Neural progenitor cell (in vitro differentiated cells): ENCODE results near the gene CTU1. TPM values are rescaled to one million over a fixed set of nuclear protein-coding genes. Genes with fewer than 3 reads are reported as not detected.

ENCODE experiments used
- DNase-seq: peaks from one replicate; pipeline ENCODE4 v3.0.0-alpha.2; 2016; ENCODE audit warnings: low spot score
- H2AFZ ChIP-seq: fragments of 200-600 bp; sonication (generic); replicated peaks from 2 replicates; pipeline ENCODE4 v1.6.1; 2016; ENCODE audit warnings: antibody characterized with exemption
- H3F3A ChIP-seq: fragments of 200-600 bp; sonication (generic); 2 replicates; pipeline ENCODE4 v1.6.1; 2016; ENCODE audit warnings: antibody characterized with exemption, low read depth
- H3K27ac ChIP-seq: fragments of 200-600 bp; sonication (generic); 2 replicates; pipeline ENCODE4 v1.5.1; 2016; ENCODE audit warnings: mild to moderate bottlenecking
- H3K27me3 ChIP-seq: fragments of 200-600 bp; sonication (generic); 2 replicates; pipeline ENCODE4 v1.6.1; 2016; ENCODE audit warnings: mild to moderate bottlenecking, moderate library complexity
- H3K36me3 ChIP-seq: fragments of 200-600 bp; sonication (generic); 2 replicates; pipeline ENCODE4 v1.5.1; 2016
- H3K4me1 ChIP-seq: fragments of 200-600 bp; sonication (generic); 2 replicates; pipeline ENCODE4 v1.6.1; 2016; ENCODE audit warnings: mixed run types
- H3K4me2 ChIP-seq: fragments of 200-600 bp; sonication (generic); 2 replicates; pipeline ENCODE4 v1.6.1; 2016
- H3K4me3 ChIP-seq: fragments of 200-600 bp; sonication (generic); 2 replicates; pipeline ENCODE4 v1.5.1; 2016
- H3K79me2 ChIP-seq: fragments of 200-600 bp; sonication (generic); 2 replicates; pipeline ENCODE4 v1.6.1; 2016; ENCODE audit warnings: low read depth
- H3K9ac ChIP-seq: fragments of 200-600 bp; sonication (generic); 2 replicates; pipeline ENCODE4 v1.6.1; 2016
- H3K9me3 ChIP-seq: fragments of 200-600 bp; sonication (generic); 2 replicates; pipeline ENCODE4 v1.5.1; 2016; ENCODE audit warnings: low read depth
- H4K20me1 ChIP-seq: fragments of 200-600 bp; sonication (generic); 2 replicates; pipeline ENCODE4 v1.6.1; 2016; ENCODE audit warnings: low read depth
- H3K27ac Mint-ChIP-seq: 3 replicates; pipeline ENCODE4 v1.8.0; 2021; ENCODE audit warnings: mixed read lengths
- H3K27me3 Mint-ChIP-seq: 2 replicates; pipeline ENCODE4 v1.8.0; 2022; ENCODE audit warnings: low read depth, mild to moderate bottlenecking, inconsistent platforms, moderate library complexity, mixed read lengths; ENCODE audit not compliant: insufficient read depth
- H3K36me3 Mint-ChIP-seq: 3 replicates; pipeline ENCODE4 v1.8.0; 2021; ENCODE audit warnings: mixed read lengths
- H3K4me1 Mint-ChIP-seq: 3 replicates; pipeline ENCODE4 v1.8.0; 2021; ENCODE audit warnings: mixed read lengths
- H3K4me3 Mint-ChIP-seq: 3 replicates; pipeline ENCODE4 v1.8.0; 2021; ENCODE audit warnings: mild to moderate bottlenecking, moderate library complexity, mixed read lengths
- H3K9me3 Mint-ChIP-seq: 3 replicates; pipeline ENCODE4 v1.8.0; 2020; ENCODE audit warnings: mixed read lengths
- EZH2 ChIP-seq: fragments of 200-600 bp; sonication (generic); IDR thresholded peaks from 2 replicates; pipeline ENCODE4 v1.6.1; 2017; ENCODE audit warnings: antibody characterized with exemption, mild to moderate bottlenecking, moderate library complexity
- EZH2phosphoT487 ChIP-seq: fragments of 200-600 bp; sonication (generic); IDR thresholded peaks from 2 replicates; pipeline ENCODE4 v1.6.1; 2017; ENCODE audit warnings: antibody characterized with exemption
- total RNA-seq: library from RNA; depleted of rRNA; stranded (reverse); fragments of >200 nt; gene quantifications from 2 replicates; pipeline ENCODE4 v1.2.3, GENCODE V29; 2015; ENCODE audit warnings: low replicate concordance
- TF ChIP-seq, protein P1 (sequence below): fragments of 200-600 bp; sonication (generic); IDR thresholded peaks from 2 replicates; pipeline ENCODE4 v1.5.1; 2017; ENCODE audit warnings: antibody characterized with exemption, mild to moderate bottlenecking

Gene CTU1
- total RNA-seq, 1 donor from 2014 or later = 0.24 TPM

DNA sequence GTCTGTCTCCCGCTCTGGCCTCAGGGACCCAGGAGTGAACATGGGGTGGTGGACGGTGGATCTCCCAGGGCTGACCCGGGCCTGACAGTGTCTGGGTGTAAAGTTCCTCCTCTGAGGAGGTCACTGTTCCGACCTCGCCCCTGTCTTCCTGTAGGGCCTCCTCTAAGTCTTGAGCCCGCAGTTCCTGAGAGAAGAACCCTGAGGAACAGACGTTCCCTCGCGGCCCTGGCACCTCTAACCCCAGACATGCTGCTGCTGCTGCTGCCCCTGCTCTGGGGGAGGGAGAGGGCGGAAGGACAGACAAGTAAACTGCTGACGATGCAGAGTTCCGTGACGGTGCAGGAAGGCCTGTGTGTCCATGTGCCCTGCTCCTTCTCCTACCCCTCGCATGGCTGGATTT, 16.5 kb upstream of the CTU1 start, which contains the start of gene SIGLEC9:
Gene SIGLEC9, plus strand, starts transcription at position 178 of the 400 bp plus-strand sequence. Its CDS starts 69 bp downstream, at position 247.
- Mint-ChIP-seq H3K36me3 (no peaks in the 10 kb centered on the region), H3K27me3 (peaks cover 6% of the 10 kb centered on the region), H3K4me1 (no peaks in the 10 kb centered on the region), H3K4me3 (no peak within 1 kb of the TSS), H3K27ac (no peak within 1 kb of the TSS), H3K9me3 (no peaks in the 10 kb centered on the region)
- no peaks in the 10 kb centered on the region for H3K36me3 ChIP-seq
- H3K9ac ChIP-seq = no peak within 1 kb of the TSS
- no peaks in the 10 kb centered on the region for H3K4me1 ChIP-seq
- TF ChIP-seq, protein P1, sequence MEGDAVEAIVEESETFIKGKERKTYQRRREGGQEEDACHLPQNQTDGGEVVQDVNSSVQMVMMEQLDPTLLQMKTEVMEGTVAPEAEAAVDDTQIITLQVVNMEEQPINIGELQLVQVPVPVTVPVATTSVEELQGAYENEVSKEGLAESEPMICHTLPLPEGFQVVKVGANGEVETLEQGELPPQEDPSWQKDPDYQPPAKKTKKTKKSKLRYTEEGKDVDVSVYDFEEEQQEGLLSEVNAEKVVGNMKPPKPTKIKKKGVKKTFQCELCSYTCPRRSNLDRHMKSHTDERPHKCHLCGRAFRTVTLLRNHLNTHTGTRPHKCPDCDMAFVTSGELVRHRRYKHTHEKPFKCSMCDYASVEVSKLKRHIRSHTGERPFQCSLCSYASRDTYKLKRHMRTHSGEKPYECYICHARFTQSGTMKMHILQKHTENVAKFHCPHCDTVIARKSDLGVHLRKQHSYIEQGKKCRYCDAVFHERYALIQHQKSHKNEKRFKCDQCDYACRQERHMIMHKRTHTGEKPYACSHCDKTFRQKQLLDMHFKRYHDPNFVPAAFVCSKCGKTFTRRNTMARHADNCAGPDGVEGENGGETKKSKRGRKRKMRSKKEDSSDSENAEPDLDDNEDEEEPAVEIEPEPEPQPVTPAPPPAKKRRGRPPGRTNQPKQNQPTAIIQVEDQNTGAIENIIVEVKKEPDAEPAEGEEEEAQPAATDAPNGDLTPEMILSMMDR = no peak
- TF ChIP-seq EZH2phosphoT487 = no peak
- TF ChIP-seq EZH2 = no peak
- H3K4me2 ChIP-seq = no peak within 1 kb of the TSS
- no peak within 1 kb of the TSS for H3K27ac ChIP-seq
- H3K79me2 ChIP-seq = no peaks in the 10 kb centered on the region
- no peak for DNase-seq
- no peaks in the 10 kb centered on the region for H3K27me3 ChIP-seq
- no peaks in the 10 kb centered on the region for H3F3A ChIP-seq
- no peak within 1 kb of the TSS for H3K4me3 ChIP-seq
- H4K20me1 ChIP-seq = no peaks in the 10 kb centered on the region
- H3K9me3 ChIP-seq = no peaks in the 10 kb centered on the region
- H2AFZ ChIP-seq = no peak within 1 kb of the TSS

DNA sequence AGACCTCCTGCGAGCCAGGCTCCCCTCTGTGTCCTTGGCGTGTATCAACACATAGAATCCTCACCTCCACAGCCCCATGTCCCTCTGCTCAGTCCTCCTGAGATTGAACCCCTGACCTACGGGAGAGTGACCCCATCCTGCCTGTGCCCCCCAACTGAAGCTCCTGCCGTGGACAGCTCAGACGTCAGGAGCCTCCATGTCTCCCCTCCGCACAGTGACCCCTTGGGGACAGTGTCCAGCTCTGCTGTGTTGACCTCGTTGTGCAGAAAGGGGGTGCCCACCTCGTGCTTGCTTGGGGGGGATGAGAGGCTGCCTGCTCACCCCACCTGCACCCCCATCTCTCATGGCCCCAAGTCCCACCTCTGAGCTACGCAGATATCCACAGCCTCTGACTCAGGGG, 16.0 kb upstream of the CTU1 start:
- Histone ChIP-seq H3K27me3 (no peaks in the 10 kb centered on the region), H3F3A (no peaks in the 10 kb centered on the region)
- no peak overlapping the region for H3K4me3 Mint-ChIP-seq

DNA sequence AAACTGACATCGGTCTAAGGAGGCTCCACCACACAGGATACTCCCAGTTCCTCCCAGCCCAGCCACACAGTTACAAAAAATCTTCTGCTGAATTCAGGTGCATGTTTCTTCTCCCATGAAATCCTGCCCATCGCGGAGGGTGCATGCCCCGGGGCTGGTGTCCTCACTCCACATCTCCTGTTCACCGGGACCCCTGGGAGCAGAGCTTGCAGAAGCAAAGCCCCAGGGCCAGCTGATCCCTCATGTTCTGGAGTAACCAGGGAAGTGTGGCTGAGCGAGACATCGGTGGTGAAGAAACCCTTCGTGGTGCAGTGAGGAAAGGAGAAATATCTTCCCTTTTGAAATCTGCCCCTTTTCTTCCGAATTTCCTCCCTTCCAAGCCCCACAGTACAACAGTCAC, 15.6 kb upstream of the CTU1 start:
- H3K4me3 ChIP-seq = no peak overlapping the region
- H3F3A ChIP-seq = no peaks in the 10 kb centered on the region
- no peak overlapping the region for H3K27ac Mint-ChIP-seq
- no peaks in the 10 kb centered on the region for H3K36me3 ChIP-seq
- no peak overlapping the region for H3K9ac ChIP-seq
- no peak overlapping the region for H3K4me3 Mint-ChIP-seq
- DNase-seq = no peak
- no peaks in the 10 kb centered on the region for H3K4me1 ChIP-seq
- H3K27ac ChIP-seq = no peak overlapping the region
- no peak overlapping the region for H2AFZ ChIP-seq
- H3K9me3 Mint-ChIP-seq = no peaks in the 10 kb centered on the region
- H3K79me2 ChIP-seq = no peaks in the 10 kb centered on the region
- peaks cover 8% of the 10 kb centered on the region for H3K27me3 Mint-ChIP-seq
- no peak overlapping the region for H3K4me2 ChIP-seq
- H3K9me3 ChIP-seq = no peaks in the 10 kb centered on the region
- H4K20me1 ChIP-seq = no peaks in the 10 kb centered on the region
- no peaks in the 10 kb centered on the region for H3K27me3 ChIP-seq
- no peaks in the 10 kb centered on the region for H3K36me3 Mint-ChIP-seq
- no peaks in the 10 kb centered on the region for H3K4me1 Mint-ChIP-seq
- no peak for TF ChIP-seq EZH2
- TF ChIP-seq, protein P1 = no peak
- no peak for TF ChIP-seq EZH2phosphoT487

More for the DNA sequence above, 16.0 kb upstream of the CTU1 start:
- Histone ChIP-seq H3K9me3 (no peaks in the 10 kb centered on the region), H3K27ac (no peak overlapping the region), H3K4me2 (no peak overlapping the region), H4K20me1 (no peaks in the 10 kb centered on the region), H3K79me2 (no peaks in the 10 kb centered on the region), H3K4me1 (no peaks in the 10 kb centered on the region), H3K36me3 (no peaks in the 10 kb centered on the region), H3K9ac (no peak overlapping the region), H3K4me3 (no peak overlapping the region), H2AFZ (no peak overlapping the region)
- Mint-ChIP-seq H3K4me1 (no peaks in the 10 kb centered on the region), H3K36me3 (no peaks in the 10 kb centered on the region), H3K27ac (no peak overlapping the region), H3K27me3 (peaks cover 6% of the 10 kb centered on the region), H3K9me3 (no peaks in the 10 kb centered on the region)
- TF ChIP-seq, protein P1 = no peak
- TF ChIP-seq EZH2phosphoT487 = no peak
- TF ChIP-seq EZH2 = no peak
- DNase-seq = no peak
